ENCODE results near the gene CLMP.

DNA sequence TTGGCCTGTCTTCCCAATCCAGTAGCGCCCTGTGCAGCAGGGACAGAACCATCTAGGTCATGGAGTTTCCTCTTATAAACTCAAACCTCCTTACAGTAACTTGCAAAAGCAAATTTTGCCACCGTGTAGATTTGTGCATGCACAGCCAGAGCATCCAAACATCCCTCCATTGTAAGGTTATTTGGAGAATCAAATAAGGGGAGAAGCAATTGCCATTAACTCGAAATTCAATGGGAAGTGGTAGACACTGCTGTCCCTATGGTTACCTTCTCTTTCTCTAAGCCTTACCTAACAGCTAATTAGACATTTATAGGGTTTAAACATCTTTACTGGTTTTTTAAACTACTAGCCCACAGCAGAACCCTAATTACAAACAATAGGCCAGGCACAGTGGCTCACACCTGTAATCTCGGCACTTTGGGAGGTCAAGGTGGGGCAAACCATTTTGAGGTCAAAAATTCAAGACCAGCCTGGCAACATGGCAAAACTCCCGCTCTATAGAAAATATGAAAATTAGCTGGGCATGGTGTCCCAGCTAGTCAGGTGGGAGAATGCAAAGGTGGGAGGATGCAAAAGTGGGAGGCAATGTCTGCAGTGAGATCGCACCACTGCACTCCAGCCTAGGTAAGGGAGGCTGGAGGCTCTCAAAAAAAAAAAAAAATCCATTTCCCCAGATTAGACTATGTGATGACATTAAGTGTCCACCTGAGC is 139.7 kb downstream of the CLMP start:
- TF ChIP-seq, protein P1, sequence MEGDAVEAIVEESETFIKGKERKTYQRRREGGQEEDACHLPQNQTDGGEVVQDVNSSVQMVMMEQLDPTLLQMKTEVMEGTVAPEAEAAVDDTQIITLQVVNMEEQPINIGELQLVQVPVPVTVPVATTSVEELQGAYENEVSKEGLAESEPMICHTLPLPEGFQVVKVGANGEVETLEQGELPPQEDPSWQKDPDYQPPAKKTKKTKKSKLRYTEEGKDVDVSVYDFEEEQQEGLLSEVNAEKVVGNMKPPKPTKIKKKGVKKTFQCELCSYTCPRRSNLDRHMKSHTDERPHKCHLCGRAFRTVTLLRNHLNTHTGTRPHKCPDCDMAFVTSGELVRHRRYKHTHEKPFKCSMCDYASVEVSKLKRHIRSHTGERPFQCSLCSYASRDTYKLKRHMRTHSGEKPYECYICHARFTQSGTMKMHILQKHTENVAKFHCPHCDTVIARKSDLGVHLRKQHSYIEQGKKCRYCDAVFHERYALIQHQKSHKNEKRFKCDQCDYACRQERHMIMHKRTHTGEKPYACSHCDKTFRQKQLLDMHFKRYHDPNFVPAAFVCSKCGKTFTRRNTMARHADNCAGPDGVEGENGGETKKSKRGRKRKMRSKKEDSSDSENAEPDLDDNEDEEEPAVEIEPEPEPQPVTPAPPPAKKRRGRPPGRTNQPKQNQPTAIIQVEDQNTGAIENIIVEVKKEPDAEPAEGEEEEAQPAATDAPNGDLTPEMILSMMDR (IDR thresholded peaks at IDR 0.05) = no peak
- TF ChIP-seq POLR2A (IDR thresholded peaks at IDR 0.05) = no peak

All from body of pancreas (tissue), 4 donors.